GM12874 (cell line): Measurements from ENCODE around the gene ADAMTS15.

ENCODE experiments used
- TF ChIP-seq, protein P1 (sequence below): IDR thresholded peaks from 2 replicates; pipeline ENCODE4 v1.5.1; 2011; ENCODE audit warnings: low read depth, mild to moderate bottlenecking, control low read depth, low read length, moderate library complexity; ENCODE audit not compliant: insufficient read depth

The ADAMTS15 gene

DNA sequence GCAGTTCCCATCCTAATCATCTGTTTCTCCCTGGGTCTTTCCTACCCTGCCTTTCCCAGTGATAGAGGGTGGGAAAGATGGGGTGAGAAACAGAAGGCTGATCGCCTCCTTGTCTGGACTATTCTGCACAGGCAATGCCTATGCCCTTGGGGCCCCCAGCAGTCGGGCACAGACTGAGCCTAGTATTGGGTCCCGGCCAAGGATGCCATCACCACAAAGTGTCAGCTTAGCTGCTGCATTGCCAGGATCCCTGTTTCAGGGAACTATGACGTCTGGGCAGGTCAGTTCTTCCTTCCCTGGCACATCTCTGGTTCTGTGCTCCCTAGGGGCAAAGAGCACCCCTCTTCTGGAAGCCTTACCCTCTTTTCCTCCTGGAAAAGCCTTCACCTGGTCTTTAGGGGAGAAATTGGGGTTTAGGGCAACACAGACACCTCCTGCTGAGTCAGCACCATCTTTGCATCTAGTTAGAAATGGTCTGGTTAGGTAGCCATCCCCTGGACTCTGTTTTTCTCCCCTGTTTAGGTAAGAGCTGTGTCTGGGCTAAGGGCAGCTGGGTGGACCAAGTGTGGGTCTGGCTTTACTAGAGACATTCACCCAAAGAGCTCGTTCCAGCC is 22.1 kb upstream of the ADAMTS15 start:
- TF ChIP-seq, protein P1, sequence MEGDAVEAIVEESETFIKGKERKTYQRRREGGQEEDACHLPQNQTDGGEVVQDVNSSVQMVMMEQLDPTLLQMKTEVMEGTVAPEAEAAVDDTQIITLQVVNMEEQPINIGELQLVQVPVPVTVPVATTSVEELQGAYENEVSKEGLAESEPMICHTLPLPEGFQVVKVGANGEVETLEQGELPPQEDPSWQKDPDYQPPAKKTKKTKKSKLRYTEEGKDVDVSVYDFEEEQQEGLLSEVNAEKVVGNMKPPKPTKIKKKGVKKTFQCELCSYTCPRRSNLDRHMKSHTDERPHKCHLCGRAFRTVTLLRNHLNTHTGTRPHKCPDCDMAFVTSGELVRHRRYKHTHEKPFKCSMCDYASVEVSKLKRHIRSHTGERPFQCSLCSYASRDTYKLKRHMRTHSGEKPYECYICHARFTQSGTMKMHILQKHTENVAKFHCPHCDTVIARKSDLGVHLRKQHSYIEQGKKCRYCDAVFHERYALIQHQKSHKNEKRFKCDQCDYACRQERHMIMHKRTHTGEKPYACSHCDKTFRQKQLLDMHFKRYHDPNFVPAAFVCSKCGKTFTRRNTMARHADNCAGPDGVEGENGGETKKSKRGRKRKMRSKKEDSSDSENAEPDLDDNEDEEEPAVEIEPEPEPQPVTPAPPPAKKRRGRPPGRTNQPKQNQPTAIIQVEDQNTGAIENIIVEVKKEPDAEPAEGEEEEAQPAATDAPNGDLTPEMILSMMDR: no peak

DNA sequence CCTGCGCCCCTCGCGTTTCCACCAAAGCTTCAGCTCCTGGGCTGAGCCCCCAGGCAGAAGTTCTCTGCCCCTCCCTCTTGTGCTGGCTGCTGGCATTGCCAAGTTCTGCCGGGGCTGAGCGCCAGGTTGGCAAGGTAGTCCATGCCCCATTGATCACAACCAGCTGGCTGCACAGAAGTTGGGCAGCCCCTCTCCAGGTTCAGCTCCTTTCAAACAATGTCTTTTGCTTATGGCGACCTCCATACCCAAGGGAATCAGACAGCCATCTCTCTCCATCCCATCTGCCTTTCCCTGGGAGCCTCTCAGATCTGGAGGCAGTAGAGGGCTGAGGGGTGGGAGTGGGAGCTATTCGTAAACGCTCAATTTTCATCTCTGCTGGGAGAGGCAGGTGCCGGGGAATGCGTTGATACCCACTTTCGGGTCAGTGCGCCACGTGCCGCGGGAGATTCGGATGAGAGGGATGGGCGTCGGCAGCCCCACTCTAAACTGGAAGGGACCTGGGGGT is 21.6 kb upstream of the ADAMTS15 start:
- TF ChIP-seq, protein P1: no peak

DNA sequence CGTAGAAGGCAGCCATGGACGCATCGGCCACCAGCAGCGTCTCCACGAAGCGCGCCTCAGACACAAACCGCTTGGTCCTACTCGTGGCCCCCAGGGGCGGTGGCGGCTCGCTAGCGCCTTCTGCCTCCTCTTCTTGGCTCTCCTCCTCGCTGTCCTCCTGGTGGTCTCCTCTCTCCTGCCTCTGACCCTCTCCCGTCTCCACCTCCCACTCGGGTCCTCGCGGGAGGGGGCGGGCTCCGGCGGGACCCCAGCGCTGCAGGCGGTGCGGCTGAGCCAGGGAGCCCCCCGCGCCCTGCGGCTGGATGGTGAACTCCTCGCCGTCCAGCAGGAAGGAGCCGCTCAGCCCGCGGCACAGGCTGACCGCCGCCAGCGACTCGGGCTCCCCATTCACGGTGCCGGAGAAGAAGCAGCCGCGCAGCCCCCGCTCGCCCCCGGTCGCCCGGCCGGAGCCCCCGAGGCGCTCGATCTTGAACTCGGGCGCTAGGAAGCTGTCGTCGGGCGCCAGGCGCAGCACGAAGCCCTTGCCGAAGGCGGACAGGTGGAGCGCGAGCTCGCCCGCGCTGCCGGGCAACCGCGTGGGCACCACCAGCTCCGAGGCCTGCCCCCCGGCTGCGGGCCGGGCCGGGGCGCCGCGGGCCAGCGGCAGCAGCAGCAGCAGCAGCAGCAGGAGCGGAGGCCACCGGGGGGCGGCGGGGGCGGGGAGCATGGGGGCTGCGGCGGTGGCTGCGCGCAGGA is 20.7 kb upstream of the ADAMTS15 start:
- TF ChIP-seq, protein P1: no peak

DNA sequence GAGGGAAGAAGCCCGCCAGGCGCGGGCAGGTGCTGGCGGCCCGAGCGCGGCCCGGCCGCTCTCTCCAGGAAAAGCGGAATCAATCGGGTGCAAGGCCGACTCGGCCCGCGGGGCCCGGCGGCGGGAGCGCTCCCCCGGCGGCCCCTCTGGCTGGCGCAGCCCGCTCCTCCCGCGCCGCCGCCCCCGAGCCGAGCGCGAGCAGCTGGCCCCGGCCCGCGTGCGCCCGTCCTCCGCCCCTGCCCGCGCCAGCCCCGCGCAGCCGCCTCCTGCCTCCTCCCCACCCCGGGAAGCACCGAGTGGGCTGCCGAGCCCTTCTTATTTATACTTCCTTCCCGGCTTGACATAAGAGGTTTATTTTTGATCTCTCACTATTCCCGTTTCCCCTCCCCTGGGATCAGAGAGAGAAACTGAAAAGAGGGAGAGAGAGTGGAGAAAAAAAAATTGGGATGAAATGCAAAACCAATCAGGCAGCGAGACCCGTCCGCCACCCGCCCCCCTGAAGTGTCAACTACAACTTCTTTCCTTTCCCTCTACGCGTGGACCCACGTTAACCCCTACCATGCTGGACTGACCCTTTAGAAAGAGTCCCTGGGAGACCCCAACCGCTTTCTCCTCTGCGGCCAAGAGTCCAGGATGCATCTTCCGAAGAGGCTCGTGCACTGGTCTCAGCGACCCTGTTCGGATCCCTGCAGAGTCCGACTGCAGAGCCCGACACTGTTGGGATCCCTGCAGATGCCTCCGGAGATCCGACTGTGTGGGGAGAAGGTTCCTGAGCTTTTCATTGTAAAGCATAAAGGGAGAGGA is 19.9 kb upstream of the ADAMTS15 start, which contains the start of gene ADAMTS8:
ADAMTS8 (minus strand) TSS at position 294 of the 804 bp plus-strand sequence. CDS start 323 bp downstream, outside the sequence.
- TF ChIP-seq, protein P1: no peak

DNA sequence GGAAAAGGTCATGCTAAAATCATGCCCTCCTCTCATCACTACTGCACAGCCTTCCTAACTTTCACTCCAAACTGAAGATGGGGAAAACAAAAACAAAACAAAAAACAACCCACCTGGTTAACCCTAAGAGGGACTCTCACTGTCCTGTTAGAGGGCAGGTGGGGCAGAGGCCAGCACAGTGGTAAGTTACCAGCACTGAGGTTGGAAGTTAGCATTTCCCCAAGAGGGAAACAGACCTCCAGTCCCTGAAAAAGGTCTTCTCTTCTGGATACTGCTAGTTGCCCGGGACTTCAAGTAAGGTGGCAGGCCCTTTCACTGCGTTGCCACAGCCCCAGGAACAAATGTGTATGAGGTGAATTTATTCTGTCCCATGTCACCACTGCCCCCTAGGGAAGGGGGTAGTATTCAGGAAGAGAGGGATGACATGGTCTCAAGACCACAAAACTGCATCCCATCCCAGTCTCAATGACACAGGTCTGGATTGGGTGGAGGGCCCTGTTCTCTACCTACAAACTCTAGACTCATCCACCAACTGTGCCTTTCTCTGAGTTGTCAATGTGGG is 19.2 kb upstream of the ADAMTS15 start:
- TF ChIP-seq, protein P1: no peak

DNA sequence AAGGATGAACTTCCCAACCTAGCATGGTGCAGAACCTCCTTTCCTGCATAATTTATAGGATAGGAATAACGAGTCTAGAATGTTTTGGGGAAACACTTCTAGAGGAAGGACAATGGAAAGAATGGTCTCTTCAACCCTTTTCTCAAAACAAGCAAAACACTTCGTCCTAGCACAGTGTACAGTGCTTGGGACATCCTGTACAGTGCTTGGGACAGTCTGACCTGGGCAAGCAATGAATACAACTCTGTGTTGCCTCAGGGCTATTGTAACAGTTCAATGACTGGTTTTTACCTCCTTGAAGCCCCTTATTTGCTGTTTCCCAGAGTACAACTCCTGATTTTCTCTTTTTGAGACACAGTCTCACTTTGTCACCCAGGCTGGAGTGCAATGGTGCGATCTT is 18.5 kb upstream of the ADAMTS15 start:
- TF ChIP-seq, protein P1: no peak
